Retinal pigment epithelial cell (primary cell): ENCODE measurements around the gene ERGIC1.

Experiments used
- DNase-seq: peaks from one replicate; pipeline ENCODE4 v3.0.0-alpha.2; 2010; ENCODE audit warnings: low read depth
- H3K4me3 ChIP-seq: 2 replicates; pipeline ENCODE4 v1.5.1; 2011; ENCODE audit warnings: mild to moderate bottlenecking, low read length, control low read depth, moderate library complexity
- CTCF ChIP-seq: conservative IDR thresholded peaks from 2 replicates; pipeline ENCODE4 v1.5.1; 2011; ENCODE audit warnings: low read depth, low read length, control low read depth, inconsistent platforms

The ERGIC1 gene

GRCh38 chr5:172796306-172796705 lies 37.7 kb upstream of the ERGIC1 start:
- DNase-seq, result no peak
- TF ChIP-seq CTCF, result no peak
- no peak overlapping the region for H3K4me3 ChIP-seq

- H3K4me3 ChIP-seq, result no peak overlapping the region
- DNase-seq, result no peak
- TF ChIP-seq CTCF, result no peak
Measured at GRCh38 chr5:172797771-172798191, 36.3 kb upstream of the ERGIC1 start.

- TF ChIP-seq CTCF, result no peak
- H3K4me3 ChIP-seq, result no peak overlapping the region
- no peak for DNase-seq
Measured at GRCh38 chr5:172798422-172799215, 35.4 kb upstream of the ERGIC1 start.

- no peak overlapping the region for H3K4me3 ChIP-seq
- TF ChIP-seq CTCF, result no peak
- DNase-seq, result no peak
Measured at GRCh38 chr5:172799416-172799815, 34.6 kb upstream of the ERGIC1 start.

GRCh38 chr5:172800088-172800551 lies 33.9 kb upstream of the ERGIC1 start:
- TF ChIP-seq CTCF, result no peak
- no peak overlapping the region for H3K4me3 ChIP-seq
- no peak for DNase-seq

GRCh38 chr5:172801179-172801671 lies 32.8 kb upstream of the ERGIC1 start:
- DNase-seq, result no peak
- no peak for TF ChIP-seq CTCF

GRCh38 chr5:172802112-172802511 lies 31.9 kb upstream of the ERGIC1 start:
- DNase-seq, result no peak
- TF ChIP-seq CTCF, result no peak
- no peak overlapping the region for H3K4me3 ChIP-seq

More at GRCh38 chr5:172801179-172801671, 32.8 kb upstream of the ERGIC1 start:
- no peak overlapping the region for H3K4me3 ChIP-seq
